Thoracic aorta (tissue), 2 donors: ENCODE measurements around the gene DPP6. TPM values are rescaled to one million over a fixed set of nuclear protein-coding genes. Genes with fewer than 3 reads are reported as not detected.

Experiments
- ATAC-seq: fragments of 150-250 bp; one replicate; pipeline ENCODE4 v1.8.0; 2017; ENCODE audit warnings: low read depth; ENCODE audit not compliant: insufficient number of reproducible peaks, low FRiP score
- DNase-seq: peaks from one replicate; pipeline ENCODE4 v3.0.0-alpha.2; 2020; ENCODE audit warnings: low spot score
- H3K27ac ChIP-seq, 2 donors: fragments of 200-600 bp; sonication (generic); 1 replicate in 1 of 2; 2 replicates in 1 of 2; pipeline ENCODE4 v1.5.1; 2016; ENCODE audit warnings: mild to moderate bottlenecking in 2 of 2, moderate library complexity in 2 of 2
- H3K27me3 ChIP-seq: fragments of 200-600 bp; sonication (generic); replicated peaks from 2 replicates; pipeline ENCODE4 v1.6.0; 2016; ENCODE audit warnings: mild to moderate bottlenecking; ENCODE audit not compliant: insufficient read depth
- H3K36me3 ChIP-seq: fragments of 200-600 bp; sonication (generic); one replicate; pipeline ENCODE4 v1.5.1; 2016
- H3K4me1 ChIP-seq, 2 donors: fragments of 200-600 bp; sonication (generic); 1 replicate in 1 of 2; 2 replicates in 1 of 2; pipeline versions ENCODE4 v1.5.1 to v1.6.0; 2016; ENCODE audit warnings: low read depth in 2 of 2, mild to moderate bottlenecking in 1 of 2; ENCODE audit not compliant: control insufficient read depth in 1 of 2
- H3K4me3 ChIP-seq: fragments of 200-600 bp; sonication (generic); 2 replicates; pipeline ENCODE4 v1.5.1; 2016; ENCODE audit warnings: mild to moderate bottlenecking
- H3K9me3 ChIP-seq: fragments of 200-600 bp; sonication (generic); 2 replicates; pipeline ENCODE4 v1.5.1; 2016
- CTCF ChIP-seq: fragments of 200-600 bp; sonication (generic); IDR thresholded peaks from one replicate; pipeline ENCODE4 v1.5.1; 2019; ENCODE audit warnings: antibody characterized with exemption
- total RNA-seq, 2 donors: library from RNA; depleted of rRNA; stranded (reverse); fragments of >200 nt; gene quantifications; one replicate each; pipeline versions ENCODE4 v1.1.0 to v1.2.3, GENCODE V29; 2016

DPP6 gene
- total RNA-seq, 2 donors from 2014 or later = not detected

DNA sequence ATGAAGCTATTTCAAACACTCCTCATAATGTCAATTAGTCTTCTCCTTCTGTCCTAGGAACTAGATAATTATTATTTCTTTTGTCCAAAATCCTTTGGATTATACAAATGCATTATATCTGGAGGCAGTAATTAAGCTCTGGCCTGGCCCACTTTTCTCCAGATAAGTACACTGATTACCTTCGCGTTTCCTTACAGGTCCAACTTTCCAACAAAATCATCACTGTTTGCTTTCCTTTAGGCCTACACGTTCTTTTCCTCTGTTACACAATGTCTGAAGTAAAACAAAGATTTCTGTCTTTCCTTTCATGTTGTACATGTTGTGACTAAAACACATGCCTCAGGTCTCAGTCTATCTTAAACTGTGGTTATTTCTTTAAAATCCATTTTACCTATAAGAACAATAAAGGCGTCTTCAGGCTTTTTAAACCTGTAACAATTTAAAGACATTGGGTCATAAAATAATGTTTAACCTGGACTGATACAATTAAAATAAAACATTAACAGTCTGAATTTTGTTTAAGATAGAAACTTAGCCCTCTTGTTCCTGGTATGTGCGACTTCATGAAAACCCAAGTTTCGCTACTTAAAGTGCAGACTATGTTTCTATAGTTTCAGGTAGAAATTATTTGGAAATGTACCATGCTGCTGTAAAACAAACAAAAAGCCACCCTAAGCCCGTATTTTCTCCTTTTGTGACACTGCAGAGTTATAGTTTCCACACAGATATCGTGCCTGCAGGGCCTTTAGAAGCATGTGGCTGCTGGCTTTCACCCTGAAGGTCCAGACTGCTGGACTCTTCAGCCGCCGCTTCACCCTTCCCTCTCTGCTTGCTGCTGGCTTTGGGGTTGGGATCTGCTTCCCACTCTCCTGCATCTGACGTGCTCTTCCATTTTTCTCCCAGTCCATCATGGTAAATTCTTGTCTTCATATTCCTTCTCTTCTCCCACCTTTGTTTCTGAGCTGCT is 381.7 kb downstream of the DPP6 start:
- TF ChIP-seq CTCF = no peak
- no peaks in the 10 kb centered on the region for H3K4me1 ChIP-seq
- ATAC-seq = no peak

DNA sequence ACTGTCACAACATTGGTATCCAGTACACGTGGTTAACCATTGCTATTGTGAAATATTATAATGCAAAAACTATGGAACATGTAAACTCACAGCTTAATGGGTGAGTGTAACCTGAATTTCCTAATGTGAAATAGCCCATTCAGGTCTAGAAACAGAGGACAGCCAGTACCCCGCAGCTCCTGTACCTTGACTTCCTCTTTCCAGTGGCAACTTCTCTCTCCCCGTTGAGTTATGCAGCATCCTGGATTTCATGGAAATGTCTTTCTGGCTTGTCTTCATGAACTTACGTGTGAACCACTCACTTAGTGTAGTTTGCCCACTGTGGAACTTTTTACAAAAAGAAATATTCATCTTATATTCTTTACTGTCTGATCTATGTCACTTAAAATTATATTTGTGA is 384.4 kb downstream of the DPP6 start:
- Histone ChIP-seq H3K4me3 (no peak overlapping the region), H3K4me1 (no peaks in the 10 kb centered on the region), H3K9me3 (no peaks in the 10 kb centered on the region), H3K27ac (no peak overlapping the region), H3K27me3 (no peaks in the 10 kb centered on the region), H3K36me3 (no peaks in the 10 kb centered on the region)
- no peak for TF ChIP-seq CTCF
- no peak for ATAC-seq
- DNase-seq = no peak

More for the DNA sequence above, 381.7 kb downstream of the DPP6 start:
- no peak overlapping the region for H3K27ac ChIP-seq
- H3K4me3 ChIP-seq = no peak overlapping the region
- H3K36me3 ChIP-seq = no peaks in the 10 kb centered on the region
- H3K9me3 ChIP-seq = no peaks in the 10 kb centered on the region
- H3K27me3 ChIP-seq = no peaks in the 10 kb centered on the region
- DNase-seq = no peak

GRCh38 chr7:154437234-154437633 is 385.0 kb downstream of the DPP6 start:
- no peak overlapping the region for H3K4me3 ChIP-seq
- H3K9me3 ChIP-seq = no peaks in the 10 kb centered on the region
- H3K27ac ChIP-seq = no peak overlapping the region
- ATAC-seq = no peak
- H3K36me3 ChIP-seq = no peaks in the 10 kb centered on the region
- no peaks in the 10 kb centered on the region for H3K27me3 ChIP-seq
- no peaks in the 10 kb centered on the region for H3K4me1 ChIP-seq
- no peak for TF ChIP-seq CTCF
- DNase-seq = no peak

GRCh38 chr7:154438571-154439367 is 386.6 kb downstream of the DPP6 start:
- Histone ChIP-seq H3K4me1 (no peaks in the 10 kb centered on the region), H3K4me3 (no peak overlapping the region), H3K27me3 (no peaks in the 10 kb centered on the region), H3K9me3 (no peaks in the 10 kb centered on the region), H3K36me3 (no peaks in the 10 kb centered on the region), H3K27ac (no peak overlapping the region)
- DNase-seq = no peak
- no peak for TF ChIP-seq CTCF
- no peak for ATAC-seq

- Histone ChIP-seq H3K4me3 (no peak overlapping the region), H3K4me1 (no peaks in the 10 kb centered on the region), H3K9me3 (no peaks in the 10 kb centered on the region), H3K27me3 (no peaks in the 10 kb centered on the region), H3K27ac (no peak overlapping the region), H3K36me3 (no peaks in the 10 kb centered on the region)
- DNase-seq (no peak), ATAC-seq (no peak)
- TF ChIP-seq CTCF = no peak
Measured at GRCh38 chr7:154440058-154440457, 387.9 kb downstream of the DPP6 start.
